Measurements from ENCODE around the gene VAMP2. TPM values are rescaled to one million over a fixed set of nuclear protein-coding genes. Genes with fewer than 3 reads are reported as not detected.

The VAMP2 gene
- total RNA-seq, 1 donor from 2014 or later, result 56.6 TPM

GRCh38 chr17:8149419-8150193 lies 13.1 kb downstream of the VAMP2 start:
- ATAC-seq (no peak), DNase-seq (ENCODE audit: missing footprints) (no peak)
- intact Hi-C loops (cut with DNase I), result loop anchor here (1.0 to 10.0 kb wide), 3 partner anchors 9 to 667 kb away; partner anchors contain the start of genes CYB5D1, NAA38, POLR2A and SLC35G6

DNA sequence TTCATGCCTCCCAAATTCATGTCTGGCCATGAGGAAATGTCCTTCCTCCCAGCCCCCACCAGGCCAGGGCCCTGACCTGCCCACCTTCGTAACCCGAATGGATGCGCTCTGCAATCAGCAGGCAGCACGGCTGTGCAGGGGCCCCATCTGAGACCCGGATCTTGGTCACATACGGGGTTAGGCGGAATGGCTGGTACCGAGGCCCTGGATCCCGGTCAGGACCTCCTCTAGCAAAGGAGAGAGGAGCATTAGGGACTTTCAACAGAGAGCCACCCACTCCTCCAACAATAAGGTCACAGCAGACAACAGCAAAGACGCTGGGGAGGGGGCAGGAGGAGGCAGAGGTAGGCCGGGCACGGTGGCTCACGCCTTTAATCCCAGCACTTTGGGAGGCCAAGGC lies 14.2 kb downstream of the VAMP2 start:
- DNase-seq (ENCODE audit: missing footprints), result no peak
- no peak for ATAC-seq
- intact Hi-C loops (cut with DNase I), result no loop called here

DNA sequence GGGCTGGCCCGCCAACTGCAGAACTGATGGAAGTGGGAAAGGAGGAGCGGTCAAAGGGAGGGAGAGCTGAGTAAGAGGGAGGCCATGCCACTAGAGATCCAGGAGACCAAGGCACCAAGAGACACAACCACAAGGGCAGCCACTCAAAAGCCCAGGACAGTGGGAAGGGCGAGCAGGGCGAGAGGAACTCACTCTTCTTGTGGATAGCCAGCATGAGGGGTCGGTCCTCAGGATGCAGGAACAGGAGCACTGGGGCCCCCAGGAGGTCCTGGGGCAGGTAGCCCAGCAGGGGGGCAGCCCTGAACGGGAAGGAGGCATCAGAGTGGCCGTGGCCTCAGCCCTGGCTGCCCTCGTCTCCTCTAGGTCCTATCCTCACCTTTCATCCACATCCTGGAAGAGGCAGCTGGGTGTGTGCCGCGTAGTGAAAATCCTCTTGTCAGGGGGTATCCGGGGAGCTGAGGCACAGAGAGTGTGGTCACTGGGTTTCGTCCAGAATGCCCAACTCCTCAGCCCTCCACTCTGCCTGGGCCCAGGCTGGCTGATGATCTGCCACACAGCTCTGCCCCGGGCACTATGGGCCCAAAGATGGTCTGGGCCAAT lies 14.8 kb downstream of the VAMP2 start:
- intact Hi-C loops (cut with DNase I), result no loop called here
- no peak for DNase-seq (ENCODE audit: missing footprints)
- ATAC-seq, result no peak

- intact Hi-C loops (cut with DNase I), result no loop called here
- DNase-seq (ENCODE audit: missing footprints) (no peak), ATAC-seq (no peak)
Measured at GRCh38 chr17:8147141-8147804, 15.5 kb downstream of the VAMP2 start.

DNA sequence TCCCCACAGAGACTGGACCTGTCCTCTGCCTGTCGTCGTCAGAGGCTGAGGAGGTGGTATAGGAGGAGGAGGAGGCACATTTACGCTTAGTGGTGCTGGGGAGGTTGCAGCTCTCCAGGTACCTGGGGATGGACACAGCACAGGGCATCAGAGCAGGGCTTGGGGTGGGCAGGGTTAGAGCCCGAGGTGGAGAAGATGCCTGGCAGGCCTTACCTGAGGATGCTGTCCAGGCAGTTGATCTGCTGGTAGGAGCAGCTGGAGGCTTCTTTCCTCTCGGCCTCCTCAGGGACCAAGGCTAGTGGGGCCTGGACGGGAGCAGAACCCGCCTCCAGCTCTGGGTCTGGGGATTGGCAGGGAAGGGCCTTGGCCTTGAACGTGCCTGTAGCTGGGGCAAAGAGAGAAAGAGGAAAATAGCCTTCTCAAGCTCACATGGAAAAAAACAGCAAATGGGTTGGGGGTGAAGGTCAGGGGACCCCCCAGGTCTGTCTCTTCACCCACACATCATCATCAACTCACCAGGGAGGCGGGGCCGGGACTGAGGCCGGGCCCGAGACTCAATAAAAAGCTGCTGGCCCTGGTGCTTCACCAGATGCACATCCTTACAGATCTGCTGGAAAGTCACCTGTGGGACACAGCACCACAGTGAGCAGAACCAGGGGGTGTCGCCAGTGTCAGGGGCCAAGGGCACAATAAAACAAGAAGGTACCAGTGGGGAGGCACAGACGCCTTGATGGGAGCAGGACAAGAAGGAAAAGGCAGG lies 16.2 kb downstream of the VAMP2 start:
- DNase-seq (ENCODE audit: missing footprints) (no peak), ATAC-seq (no peak)
- intact Hi-C loops (cut with DNase I), result no loop called here

GRCh38 chr17:8145811-8146210 lies 16.9 kb downstream of the VAMP2 start:
- no peak for DNase-seq (ENCODE audit: missing footprints)
- intact Hi-C loops (cut with DNase I), result no loop called here
- ATAC-seq, result no peak

GRCh38 chr17:8144401-8145231 lies 18.1 kb downstream of the VAMP2 start:
- ATAC-seq (no peak), DNase-seq (ENCODE audit: missing footprints) (no peak)
- intact Hi-C loops (cut with DNase I), result no loop called here

GRCh38 chr17:8143581-8144400 lies 19.0 kb downstream of the VAMP2 start:
- ATAC-seq, result no peak
- intact Hi-C loops (cut with DNase I), result no loop called here
- DNase-seq (ENCODE audit: missing footprints), result no peak

- no peak for ATAC-seq
- DNase-seq (ENCODE audit: missing footprints), result no peak
- intact Hi-C loops (cut with DNase I), result no loop called here
Measured at GRCh38 chr17:8142887-8143580, 19.7 kb downstream of the VAMP2 start.

DNA sequence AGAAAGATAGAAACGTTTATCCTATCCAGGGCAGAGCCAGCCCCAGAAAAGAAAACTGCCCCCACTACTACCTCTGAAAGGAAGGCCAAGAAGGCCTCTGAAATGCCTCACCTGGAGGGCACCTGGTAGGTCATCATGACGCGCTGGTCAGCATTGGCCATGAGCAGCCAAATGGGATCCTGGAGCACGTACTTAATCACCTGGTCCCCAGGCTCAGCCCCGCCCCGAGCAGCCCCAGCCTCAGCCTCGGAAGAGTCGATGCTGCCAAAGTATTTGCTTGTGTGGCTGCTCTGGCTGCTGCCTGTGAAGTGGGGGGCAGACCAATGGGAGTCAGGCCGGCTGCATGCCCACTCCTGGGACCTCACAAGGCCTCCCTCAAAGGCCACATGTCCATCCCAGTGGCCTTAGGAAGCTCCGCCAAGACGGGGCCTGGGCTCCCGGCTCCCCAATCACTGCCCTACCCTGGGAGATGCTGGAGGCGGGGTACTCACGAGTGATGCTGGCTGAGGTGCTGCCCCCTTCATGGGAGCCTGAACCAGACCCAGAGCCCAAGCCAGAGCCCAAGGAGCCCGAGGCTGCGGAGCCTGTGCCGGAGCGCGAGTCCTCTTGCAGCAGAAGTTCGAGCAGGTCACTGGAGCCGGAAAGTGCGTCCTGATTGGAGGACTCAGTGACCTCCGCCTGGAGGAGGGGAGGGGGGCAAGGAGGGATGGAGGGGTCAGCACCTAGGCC lies 20.4 kb downstream of the VAMP2 start:
- DNase-seq (ENCODE audit: missing footprints), result peak; percentile 66
- intact Hi-C loops (cut with DNase I), result no loop called here
- no peak for ATAC-seq

GRCh38 chr17:8141741-8142140 lies 21.0 kb downstream of the VAMP2 start:
- no peak for ATAC-seq
- DNase-seq (ENCODE audit: missing footprints), result no peak
- intact Hi-C loops (cut with DNase I), result no loop called here

DNA sequence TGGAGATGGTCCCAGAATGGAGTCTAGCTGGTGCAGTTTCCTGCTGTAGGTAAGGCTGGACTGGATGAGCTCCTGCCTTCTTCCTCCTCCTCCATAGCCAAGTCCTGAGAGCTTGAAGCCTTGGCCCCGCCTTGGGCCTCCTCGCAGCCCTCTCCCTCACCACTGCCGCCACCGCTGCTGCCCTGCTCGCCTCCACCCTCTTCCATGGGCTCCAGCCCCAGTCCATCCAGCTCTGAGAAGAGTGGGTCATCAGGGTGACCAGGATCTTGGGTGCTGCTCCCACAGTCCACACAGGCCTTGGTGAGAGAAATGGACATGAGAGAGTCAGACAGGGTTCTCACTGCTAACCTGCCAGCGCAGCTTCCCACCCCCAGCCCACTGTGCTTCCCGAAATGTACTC lies 21.7 kb downstream of the VAMP2 start:
- DNase-seq (ENCODE audit: missing footprints) (no peak), ATAC-seq (no peak)
- intact Hi-C loops (cut with DNase I), result no loop called here

DNA sequence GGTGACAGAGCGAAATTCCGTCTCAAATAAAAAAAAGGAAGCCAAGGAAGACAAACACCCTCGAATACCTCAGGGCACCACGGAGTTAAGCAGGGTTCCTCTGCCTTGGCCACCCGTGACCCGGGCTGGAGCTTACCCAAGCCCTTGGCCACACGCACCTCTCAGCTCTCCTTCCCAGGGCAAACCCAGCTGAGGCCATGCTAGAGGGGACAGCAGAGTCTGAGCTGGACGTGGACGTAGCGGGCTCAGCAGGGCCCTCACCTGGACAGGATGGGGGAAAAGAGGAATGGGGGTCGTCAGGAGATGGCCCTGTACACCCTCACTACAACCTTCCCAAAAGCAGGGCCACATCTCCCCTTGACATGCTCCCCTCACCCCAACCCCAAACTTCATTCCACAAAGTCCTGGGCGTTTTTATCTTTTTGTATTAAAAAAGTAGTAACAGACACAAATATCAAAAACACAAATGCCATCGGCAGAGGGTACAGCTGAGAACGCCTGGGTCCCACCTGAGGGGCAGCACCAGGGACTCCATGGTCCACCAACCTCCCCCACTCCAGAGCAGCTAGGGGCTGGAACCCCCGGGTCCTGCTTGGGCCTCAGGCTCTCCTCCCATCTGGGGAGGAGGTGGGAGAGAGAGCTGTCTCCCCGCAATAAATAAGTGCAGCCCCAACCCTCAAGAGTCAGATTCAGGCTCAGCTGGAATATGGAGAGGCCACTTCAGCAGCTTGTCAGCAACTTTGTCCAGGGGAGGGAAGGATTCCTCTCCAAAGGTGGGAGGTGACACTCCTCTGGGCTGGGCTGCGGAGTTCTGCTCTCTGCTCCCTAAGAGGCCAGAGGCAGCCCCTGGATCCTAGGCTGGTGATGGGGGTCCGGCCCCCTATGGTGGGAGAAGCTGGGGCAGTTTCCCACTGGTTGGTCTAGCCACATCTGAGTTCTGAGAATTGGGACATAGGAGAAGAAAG lies 22.4 kb downstream of the VAMP2 start:
- DNase-seq (ENCODE audit: missing footprints) (peak; percentile 68), ATAC-seq (peak; percentile 2)
- intact Hi-C loops (cut with DNase I), result loop anchor here (1.0 kb wide), 1 partner anchor 9 kb away; no protein-coding TSS in a partner anchor

DNA sequence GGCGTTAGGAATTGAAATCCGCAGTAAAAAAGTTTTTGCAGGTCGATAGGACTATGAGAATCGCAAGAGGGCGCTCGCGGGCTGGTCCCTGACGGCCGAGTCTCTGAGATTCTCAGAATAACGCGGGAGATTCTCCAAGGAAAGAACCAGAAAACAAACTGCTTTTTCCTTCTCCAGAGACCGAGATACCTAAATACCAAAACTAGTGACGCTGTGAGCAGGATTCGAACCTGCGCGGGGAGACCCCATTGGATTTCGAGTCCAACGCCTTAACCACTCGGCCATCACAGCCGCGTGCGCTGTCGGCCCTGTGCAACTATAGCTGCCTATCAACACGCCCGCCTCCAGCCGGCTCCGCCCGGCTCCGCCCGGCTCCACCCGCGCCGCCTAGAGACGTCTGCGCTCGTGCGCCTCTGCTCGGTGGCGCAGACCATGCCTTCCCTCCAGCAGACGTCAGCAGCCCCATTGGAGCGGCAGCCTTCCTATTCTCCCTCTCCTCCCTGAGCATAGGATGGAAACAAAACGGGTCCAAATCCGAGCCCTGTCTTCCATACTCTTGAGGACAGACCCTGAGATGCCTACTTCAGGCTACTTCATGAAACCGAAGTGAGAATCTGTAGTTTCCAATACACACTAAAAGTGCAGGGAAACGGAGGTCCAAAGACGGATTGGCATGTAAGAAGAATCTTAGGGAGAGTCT lies 23.9 kb downstream of the VAMP2 start:
- ATAC-seq (peak; percentile 92), DNase-seq (ENCODE audit: missing footprints) (peak; percentile 96)
- intact Hi-C loops (cut with DNase I), result loop anchor here (1.0 kb wide), 1 partner anchor 19 kb away; no protein-coding TSS in a partner anchor

GRCh38 chr17:8138374-8138671 lies 24.4 kb downstream of the VAMP2 start:
- DNase-seq (ENCODE audit: missing footprints) (no peak), ATAC-seq (no peak)
- intact Hi-C loops (cut with DNase I), result loop anchor here (1.0 kb wide), 1 partner anchor 20 kb away; no protein-coding TSS in a partner anchor
